Forelimb muscle (tissue), 1 donor: ENCODE data around the gene HINFP. TPM values are rescaled to one million over a fixed set of nuclear protein-coding genes. Genes with fewer than 3 reads are reported as not detected.
A peak's percentile ranks its signal among the peaks of the same experiment; 100 is the strongest.
"Not testable (repeated sequence)": the region's sequence is repeated elsewhere in the genome, so short reads cannot be mapped to it uniquely, and the experiment has no call there.

Source experiments
- DNase-seq: peaks from one replicate; pipeline ENCODE4 v3.0.0-alpha.2; 2013; ENCODE audit warnings: low read depth
- polyA plus RNA-seq: library from polyadenylated mRNA; unstranded; fragments of 120-200 nt; gene quantifications from one replicate; pipeline ENCODE4 v1.2.1, GENCODE V29; 2013; ENCODE audit not compliant: insufficient read length

Gene HINFP
- polyA plus RNA-seq, 1 donor, result 20.2 TPM

DNA sequence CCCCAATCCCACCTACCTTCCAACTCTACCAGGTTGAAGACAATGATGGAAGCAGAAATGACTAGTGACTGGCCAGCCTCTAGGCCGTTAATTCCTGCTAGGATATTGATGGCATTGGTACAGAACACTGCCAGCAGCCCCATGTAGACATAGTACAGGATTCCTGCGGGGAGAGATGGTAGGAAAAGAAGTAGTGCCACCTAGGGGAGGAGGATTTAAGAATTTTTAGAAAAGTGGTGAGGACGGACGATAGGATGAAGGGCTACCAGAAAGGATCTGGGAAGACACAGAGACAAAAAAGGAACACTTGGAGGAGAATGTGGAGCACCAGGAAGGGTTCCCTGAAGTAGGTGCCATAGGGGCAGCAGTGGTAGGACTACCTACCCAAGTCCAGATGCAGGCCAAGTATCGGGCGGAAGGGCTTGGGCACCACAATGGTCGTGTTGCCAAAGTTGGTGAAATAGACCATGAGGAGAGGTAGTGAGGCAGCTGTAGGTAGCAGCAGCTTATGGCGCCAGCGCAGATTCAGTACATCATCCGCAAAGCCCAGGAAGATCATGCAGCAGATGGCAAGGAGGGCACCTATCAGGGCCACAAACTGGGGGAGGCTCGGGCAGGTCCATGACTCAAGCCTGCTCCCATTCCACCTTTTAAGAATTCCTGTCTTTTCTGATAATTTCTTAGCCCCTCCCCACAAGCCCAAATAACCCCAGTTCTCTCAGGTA is 21.0 kb upstream of the HINFP start:
- DNase-seq, result no peak

DNA sequence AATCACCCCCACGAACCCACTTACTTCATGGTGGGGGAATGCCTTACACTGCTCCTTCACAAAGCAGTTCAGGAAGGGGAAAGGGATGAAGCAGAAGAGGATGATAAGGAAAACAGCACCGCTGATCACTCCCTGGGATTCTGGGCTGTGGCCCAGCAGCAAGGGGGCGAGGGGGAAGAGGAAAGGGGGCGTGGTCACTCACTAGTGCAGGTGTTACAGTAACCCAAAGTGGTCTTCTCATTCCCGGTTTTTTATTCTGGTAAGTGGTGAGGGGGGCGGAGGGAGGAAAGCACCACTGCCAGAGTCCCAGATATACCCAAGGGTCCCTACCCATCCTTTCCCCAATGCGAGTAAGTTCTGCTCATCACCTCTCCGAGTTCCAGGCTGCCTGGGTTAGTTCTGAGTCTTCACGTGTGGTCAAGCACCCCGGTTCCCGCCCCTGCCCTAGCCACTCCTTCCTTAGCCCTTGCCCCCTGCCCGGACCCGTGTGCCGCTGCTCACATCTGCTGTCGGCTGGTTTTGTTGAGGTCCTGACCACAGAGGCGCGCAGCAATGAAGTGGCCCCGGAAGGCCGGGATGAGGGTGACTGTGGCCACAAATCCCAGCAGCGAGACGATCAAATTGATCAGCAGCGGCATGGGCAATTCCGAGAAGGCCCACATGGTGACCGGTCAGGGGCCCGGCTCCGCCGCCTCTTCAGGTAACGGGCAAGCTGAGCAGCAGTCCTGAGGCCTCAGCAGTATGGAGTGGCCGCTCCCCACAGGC is 20.2 kb upstream of the HINFP start:
- DNase-seq, result no peak

DNA sequence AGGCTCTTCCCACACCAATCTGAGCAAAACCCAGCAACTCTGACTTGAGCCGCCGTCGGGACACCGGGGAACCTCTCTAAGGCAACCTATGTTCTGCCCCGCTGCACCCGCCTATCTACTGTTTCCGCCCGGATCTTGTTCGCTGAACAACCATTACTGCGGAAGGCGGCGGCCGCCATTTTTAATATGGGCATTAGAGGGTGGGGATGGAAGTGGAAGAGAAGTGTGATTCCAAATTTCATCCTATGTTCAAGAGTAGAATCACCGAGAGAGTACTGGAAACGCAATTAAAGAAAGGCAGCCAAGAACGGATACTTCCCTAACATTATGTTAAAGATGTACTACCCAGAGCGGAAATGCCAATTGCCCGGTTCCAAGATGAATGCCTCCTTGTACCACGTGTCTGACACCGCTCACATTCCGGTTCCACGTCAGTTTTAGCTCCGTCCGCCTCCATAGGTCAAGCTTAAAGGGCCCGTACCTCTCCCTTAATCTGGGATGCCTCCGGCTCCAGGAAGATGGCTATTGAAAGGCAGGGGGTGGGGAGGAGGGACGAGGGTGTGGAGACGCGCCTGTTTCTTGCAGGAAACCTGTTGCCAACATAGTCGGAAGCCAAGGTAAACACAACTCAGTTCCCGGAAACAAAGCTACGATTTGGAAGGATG is 19.5 kb upstream of the HINFP start, which contains the start of gene DPAGT1:
Gene DPAGT1 (minus strand): TSS at position 95 of the 665 bp plus-strand sequence. CDS start 198 bp downstream, outside the sequence.
- DNase-seq, result peak; percentile 95

DNA sequence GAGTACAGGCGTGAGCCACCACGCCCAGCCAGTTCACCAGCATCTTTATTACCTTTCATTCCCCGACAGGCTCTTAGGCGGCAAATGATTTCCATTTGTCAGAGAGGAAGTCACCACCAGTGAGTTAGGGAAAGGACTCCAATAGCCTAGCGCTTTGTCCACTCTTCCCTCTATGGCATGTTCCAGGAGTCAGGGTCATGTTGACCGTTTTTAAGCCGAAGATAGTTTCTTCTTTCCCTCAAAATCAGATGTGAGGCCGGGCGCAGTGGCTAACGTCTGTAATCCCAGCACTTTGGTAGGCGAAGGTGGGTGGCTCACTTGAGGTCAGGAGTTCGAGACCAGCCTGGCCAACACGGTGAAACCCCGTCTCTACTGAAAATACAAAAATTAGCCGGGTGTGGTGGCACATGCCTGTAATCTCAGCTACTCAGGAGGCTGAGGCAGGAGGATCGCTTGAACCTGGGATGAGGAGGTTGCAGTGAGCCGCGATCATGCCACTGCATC is 18.2 kb upstream of the HINFP start:
- not testable (repeated sequence) for DNase-seq

DNA sequence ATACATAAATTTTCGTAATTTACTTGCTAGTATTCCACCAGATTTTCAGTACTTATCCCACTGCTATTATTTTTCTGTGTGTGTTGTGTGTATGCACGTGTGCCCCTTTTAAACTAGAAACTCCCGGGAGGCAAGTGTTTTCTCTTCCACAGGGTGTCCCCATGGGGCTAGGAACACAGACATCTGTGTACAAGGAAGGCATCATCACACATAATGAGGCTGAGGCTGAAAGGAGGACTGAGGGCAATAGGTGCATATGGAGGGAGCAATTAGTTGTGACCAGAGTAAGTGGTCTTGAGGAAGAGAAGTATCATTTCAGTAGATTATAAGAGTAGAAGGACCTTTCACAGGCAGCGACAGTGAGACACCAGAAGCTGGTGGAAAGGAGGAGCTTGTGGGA is 17.6 kb upstream of the HINFP start:
- no peak for DNase-seq

DNA sequence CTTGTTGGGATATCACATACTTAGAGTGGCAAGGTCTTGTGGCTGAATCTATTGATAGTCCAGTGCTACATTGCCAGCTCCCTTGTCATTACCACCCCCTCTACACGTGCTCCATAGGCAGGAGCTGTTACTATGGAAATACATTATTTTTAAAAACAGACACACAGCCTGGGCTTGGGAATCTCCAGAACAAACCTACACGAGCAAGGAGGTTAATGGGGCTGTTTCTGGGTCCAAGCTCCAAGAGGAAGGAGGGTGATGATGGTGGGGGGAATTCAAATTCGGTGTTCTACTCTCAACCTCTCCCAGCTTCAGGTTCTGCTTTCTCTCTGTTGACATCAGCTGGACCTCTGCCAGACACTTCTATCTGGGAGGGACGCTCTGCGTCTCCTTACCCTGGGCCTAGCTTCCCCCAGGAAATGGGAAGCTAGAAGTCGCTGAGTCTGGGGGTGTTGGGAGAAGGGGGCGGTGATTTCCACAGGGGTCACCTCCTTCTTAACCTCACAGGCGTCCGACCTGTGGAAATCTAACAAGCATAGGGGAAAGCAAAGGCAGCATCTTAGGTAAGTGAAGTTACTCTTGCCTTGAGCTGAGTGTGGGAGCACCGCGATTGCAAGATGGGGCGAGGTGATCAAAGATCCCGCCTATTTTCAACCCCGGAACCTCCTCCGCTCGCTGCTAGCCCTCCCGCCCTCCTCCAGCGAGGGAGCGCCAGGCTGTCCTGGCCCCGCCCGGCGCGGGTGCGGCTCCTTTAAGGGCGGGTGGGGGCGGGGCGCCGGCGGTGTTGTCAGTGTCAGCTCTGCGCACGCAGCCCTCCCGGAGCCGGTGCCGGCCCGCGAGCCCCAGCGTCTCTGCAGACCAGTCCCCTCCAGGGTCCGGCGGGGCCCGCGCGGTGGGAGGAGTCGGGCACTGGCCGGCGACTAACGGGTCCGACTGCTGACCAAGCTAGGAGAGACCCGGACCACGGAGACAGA is 14.5 kb upstream of the HINFP start, which contains the start of gene C2CD2L:
Gene C2CD2L (plus strand): TSS at position 781 of the 974 bp plus-strand sequence. CDS start 398 bp downstream, outside the sequence.
- DNase-seq, result peak; percentile 53

DNA sequence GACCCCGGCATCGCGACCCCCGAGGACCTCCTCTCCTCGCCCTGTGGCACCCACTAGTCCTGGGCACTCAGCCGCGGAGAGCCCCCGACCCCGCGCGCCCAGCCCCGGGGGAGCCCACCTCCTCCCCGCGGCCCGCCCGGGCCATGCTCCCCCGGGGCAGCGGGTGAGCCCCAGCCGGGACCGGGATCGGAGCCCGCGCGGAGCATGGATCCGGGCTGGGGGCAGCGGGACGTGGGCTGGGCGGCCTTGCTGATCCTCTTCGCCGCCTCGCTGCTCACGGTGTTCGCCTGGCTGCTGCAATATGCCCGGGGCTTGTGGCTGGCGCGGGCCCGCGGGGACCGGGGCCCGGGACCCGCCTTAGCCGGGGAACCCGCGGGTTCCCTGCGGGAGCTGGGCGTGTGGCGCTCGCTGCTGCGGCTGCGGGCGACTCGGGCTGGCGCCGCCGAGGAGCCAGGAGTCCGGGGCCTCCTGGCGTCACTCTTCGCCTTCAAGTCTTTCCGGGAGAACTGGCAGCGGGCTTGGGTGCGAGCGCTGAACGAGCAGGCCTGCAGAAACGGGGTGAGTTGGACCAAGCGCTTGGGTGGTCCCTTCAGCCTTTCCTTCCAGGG is 13.7 kb upstream of the HINFP start:
- no peak for DNase-seq

DNA sequence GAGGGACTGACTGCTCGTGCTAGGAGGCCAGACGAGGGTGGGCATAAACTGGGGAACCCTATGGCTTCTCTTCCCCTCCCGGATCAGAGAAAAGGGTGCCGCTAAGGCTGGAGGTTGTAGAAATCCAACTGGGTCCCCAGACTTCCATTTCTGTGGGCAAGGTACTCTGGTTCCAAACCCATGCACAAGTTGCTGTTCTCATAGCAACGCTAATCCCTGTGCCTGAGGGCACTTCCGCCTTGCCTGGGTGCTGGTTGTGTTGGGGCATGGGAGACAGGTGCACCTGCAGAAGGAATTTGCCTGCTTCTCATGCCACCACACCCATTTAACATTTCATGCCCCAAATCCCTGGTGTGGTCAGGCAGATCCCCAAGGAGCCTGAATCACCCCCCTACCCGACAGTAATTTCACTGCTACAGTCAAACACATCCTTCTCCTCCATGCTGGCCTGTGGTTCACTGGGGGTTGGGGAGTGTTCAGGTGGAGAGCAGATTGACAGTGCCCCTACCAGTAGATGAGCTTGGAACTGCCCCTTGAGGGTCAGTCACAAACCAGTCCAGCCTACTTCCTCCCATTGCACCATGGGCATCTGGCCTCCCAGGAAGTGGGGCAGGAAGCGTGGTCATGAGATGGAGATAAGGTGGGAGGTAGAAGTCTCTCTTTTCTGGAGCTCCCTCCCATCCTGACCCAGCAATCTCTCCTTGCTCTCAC is 13.1 kb upstream of the HINFP start:
- DNase-seq, result no peak

DNA sequence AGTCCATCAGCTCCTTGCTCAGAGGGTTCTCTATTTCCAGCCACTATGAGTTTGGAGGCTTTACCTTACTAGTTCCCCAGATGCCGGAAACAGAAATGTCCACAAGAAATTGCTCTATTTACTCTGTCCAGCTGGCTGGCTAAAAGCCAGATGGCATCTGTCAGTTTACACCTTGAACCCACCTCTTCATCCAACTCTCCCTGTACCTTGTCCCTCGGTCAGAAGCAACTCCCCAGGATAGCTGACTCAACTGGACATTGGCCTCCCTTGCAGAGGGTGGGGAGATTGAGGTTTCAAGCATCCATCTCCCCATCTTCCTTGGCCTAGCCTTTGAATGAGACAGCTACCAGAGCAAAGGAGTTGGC is 12.5 kb upstream of the HINFP start:
- no peak for DNase-seq

DNA sequence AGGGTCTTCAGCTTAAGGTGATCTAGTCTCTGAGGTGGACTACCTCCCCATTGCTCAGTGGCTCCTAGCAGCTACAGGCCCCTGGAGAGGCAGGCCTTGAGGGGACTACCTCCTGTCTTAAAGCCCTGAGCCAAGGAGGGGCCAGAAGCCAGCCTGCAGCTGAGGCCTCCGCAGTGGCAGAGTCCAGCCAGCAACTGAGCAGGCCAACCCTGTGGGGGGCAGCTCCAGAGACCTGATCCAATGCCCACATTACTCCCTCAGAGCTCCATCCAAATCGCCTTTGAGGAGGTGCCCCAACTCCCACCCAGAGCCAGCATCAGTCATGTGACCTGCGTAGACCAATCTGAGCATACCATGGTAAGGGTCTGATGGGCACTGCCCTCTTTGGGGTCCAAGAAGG is 11.5 kb upstream of the HINFP start:
- no peak for DNase-seq

DNA sequence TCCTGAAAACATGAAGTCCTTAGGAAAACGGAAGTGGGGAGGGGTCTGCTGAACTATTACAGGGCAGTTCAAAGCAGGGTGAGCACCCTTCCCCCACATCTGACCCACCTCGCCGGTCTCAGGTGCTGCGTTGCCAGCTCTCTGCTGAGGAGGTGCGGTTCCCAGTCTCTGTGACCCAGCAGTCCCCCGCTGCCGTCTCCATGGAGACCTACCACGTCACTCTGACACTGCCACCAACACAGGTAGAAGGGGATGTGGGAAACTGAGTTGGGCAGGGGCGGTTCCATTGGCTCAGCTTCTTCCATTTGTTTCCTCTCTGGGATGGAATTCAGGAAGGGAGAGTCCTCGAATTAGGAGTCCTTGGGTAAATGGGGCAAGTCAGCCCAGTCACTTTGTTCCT is 10.9 kb upstream of the HINFP start:
- DNase-seq, result no peak

DNA sequence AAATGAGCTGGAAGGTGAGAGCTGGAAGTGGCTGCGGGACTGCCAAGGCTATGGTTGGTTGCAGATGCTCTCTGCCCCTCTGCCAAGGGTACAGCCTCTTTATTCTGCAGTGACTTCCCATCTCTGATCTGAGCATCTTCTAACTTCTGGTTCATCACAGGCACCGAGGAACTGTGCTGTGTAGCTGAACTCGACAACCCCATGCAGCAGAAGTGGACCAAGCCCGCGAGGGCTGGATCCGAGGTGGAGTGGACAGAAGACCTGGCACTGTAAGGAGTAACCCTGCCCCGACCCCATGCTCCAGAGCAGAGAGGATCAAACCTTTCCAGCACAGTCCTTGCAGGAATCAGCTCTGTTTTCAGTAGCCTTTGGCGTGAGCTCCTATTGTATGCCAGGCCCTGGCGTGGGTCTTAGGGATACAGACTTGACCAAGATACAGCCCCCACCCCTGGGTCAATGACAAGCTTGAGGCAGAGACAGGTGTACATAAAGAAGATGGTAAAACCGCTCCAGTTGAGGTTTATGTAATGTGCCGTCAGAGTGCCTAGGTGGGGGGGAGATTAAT is 9.9 kb upstream of the HINFP start:
- DNase-seq, result no peak

DNA sequence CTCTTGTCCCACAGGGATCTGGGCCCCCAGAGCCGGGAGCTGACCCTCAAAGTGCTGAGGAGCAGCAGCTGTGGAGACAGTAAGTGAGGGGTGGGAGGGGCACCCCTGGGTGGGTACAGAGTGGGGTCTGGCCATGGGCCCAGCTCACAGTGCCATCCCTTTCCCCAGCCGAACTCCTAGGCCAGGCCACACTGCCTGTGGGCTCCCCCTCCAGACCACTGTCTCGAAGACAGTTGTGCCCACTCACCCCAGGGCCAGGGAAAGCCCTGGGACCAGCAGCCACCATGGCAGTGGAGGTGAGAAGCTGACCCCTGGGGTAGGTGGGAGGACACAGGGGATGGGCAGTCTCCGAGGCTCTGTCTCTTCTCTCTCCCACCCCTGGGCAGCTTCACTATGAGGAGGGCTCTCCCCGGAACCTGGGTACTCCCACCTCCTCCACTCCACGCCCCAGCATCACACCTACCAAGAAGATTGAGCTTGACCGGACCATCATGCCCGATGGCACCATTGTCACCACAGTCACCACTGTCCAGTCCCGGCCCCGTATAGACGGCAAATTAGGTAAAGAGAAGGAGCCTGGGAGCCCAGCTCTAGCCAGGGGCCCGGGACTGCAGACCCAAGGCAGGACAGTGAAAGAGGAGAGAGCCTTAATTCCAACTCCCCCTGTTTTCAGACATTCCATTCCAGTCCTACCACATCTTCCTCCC is 8.9 kb upstream of the HINFP start:
- DNase-seq, result no peak

DNA sequence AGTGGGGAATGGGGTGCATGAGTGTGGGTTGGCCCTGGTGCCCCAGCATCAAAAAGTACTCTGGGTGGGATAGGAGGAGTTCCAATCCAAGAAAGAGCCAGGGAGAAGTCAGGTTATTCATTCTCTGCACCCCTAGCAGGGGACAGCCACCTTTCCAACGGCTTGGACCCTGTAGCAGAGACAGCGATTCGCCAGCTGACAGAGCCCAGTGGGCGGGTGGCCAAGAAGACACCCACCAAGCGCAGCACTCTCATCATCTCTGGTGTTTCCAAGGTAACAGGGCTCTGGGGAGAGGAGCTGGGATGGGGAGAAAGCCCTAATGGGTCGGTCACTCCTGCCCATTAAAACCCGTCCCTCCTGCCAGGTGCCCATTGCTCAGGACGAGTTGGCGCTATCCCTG is 7.7 kb upstream of the HINFP start:
- DNase-seq, result no peak

DNA sequence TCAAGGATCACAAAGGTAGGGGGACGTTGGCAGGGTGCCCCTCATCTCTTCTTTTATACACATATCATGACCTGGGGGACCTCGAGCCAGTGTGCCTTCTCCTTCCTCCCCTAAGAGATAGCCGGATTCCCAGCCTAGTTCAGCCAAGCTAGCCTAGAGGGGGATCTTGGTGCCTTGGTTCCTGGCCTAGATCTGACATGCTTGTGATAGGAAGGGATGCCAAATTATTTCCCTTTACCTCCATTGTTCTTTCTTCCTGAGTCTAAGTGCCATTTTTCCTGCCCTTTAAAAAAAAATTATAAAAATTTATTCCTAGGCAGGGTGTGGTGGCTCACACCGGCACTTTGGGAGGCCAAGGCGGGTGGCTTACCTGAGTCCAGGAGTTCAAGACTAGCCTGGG is 7.0 kb upstream of the HINFP start:
- no peak for DNase-seq

DNA sequence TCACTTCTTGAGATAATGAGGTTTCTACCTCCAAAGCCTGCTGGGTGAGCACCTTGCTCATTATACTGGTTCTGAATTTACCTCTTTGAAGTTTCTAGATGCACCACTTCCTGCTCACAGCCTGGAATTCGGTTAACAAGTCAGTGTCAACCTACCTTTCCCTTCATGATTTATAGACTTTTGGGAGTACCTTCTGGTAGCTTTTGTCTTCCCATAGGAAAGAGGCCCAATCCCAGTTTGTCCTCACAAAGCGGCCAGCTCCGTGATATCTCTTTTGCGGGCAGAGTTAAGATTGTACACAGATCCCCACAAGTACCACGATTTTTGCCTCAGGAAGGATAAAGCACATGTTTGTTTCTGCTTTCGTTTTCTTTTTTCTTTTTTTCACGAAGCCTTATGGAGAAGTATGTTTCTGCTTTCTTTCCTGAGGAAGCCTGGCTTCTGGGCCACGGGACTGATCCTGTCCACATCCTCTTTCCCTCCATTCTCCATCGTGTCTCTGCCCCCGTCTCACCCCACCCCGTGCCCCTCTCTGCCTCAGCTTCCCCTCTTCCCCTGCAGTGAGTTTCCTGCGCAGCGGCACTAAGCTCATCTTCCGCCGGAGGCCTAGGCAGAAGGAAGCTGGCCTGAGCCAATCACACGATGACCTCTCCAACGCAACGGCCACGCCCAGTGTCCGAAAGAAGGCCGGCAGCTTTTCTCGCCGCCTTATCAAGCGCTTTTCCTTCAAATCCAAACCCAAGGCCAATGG is 5.7 kb upstream of the HINFP start:
- DNase-seq, result no peak

DNA sequence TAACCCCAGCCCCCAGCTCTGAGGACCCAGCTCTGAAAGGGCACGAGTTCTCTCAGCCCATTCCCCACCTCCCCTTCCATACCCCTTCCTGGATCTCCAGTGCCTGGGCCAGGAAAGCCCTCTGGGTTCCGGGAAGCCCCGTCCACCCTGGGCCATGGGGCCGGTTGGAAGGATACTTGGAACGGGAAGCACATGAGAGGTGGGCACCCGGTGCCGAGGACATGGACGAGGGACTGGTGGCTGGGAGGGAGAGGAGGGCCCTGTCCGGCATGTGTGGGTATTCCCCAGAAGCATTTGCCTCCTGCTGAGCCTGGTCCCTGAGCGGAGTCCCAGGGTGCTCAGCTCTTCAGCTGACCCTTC is 5.2 kb upstream of the HINFP start:
- DNase-seq, result no peak

DNA sequence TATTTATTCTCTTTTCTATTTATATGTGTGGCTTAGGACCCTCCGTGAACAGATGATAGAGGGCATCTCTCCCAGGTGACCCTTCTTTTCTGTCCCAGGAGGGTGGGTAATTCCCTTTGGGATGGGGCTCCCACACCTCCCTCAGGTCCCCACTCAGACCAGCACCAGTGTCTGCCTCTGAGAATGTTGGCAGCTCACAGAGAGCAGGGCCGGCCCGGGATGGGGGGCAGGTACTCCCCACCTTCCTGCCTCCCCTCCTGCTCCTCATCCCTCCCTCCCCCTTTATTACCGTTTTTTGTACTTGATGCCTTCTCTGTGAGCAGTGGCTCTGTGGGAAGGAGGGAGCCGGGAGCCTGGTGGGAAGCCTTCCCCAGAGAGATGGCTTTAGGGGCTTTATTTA is 4.8 kb upstream of the HINFP start:
- DNase-seq, result no peak
